ENCODE data around the gene SLBP.

DNA sequence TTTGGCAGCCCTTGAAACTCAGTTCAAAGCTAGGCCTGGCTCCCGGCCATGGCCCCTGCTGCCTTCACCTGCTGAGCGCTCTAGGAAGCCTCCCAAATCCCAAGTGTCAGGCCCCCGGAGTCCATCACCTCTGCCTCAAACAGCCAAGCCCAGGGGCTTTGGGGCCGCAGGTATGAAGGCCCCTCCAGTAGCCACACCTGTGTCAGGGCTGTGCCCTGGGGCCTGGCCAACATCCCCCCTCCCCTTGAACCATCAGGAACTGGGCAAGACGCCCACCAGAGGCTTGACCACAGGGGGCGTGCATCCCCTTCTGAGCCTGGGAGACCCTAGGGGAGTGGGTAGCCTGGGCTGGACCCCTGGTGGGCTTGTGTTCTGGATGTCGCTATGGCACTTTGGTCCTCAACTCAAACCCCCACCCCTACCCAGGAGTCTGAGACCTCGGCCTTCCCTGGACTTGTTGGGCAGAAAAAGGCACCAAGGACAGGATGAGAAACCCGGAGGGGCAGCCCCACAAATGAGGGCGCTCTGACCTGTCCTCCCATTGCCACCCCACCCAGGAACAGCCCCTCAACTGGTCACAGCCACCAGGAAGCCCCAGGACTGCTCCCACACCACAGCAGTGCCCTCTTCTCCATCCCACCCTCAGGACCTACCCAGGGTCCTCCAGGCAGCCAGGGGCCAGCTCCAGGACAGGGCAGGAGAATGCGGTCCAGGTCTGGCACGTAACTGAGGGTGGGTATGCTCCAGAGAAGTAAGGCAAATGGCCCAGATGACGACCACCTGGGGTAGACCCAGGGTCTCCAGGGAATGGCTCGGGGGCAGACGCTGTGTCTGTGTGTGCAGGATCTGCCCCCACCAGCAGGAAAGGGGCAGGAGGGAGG lies 4.2 kb upstream of the SLBP start:
- TF ChIP-seq, protein P1, sequence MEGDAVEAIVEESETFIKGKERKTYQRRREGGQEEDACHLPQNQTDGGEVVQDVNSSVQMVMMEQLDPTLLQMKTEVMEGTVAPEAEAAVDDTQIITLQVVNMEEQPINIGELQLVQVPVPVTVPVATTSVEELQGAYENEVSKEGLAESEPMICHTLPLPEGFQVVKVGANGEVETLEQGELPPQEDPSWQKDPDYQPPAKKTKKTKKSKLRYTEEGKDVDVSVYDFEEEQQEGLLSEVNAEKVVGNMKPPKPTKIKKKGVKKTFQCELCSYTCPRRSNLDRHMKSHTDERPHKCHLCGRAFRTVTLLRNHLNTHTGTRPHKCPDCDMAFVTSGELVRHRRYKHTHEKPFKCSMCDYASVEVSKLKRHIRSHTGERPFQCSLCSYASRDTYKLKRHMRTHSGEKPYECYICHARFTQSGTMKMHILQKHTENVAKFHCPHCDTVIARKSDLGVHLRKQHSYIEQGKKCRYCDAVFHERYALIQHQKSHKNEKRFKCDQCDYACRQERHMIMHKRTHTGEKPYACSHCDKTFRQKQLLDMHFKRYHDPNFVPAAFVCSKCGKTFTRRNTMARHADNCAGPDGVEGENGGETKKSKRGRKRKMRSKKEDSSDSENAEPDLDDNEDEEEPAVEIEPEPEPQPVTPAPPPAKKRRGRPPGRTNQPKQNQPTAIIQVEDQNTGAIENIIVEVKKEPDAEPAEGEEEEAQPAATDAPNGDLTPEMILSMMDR (IDR thresholded peaks at IDR 0.05 in 8 of 11, conservative IDR thresholded peaks at IDR 0.05 in 3 of 11): no peak
- TF ChIP-seq POLR2A (IDR thresholded peaks at IDR 0.05): no peak

Data from spleen (tissue), 7 donors.